ENCODE measurements around the gene PCDHGA5.
A peak's percentile ranks its signal among the peaks of the same experiment; 100 is the strongest.

PCDHGA5 gene

DNA sequence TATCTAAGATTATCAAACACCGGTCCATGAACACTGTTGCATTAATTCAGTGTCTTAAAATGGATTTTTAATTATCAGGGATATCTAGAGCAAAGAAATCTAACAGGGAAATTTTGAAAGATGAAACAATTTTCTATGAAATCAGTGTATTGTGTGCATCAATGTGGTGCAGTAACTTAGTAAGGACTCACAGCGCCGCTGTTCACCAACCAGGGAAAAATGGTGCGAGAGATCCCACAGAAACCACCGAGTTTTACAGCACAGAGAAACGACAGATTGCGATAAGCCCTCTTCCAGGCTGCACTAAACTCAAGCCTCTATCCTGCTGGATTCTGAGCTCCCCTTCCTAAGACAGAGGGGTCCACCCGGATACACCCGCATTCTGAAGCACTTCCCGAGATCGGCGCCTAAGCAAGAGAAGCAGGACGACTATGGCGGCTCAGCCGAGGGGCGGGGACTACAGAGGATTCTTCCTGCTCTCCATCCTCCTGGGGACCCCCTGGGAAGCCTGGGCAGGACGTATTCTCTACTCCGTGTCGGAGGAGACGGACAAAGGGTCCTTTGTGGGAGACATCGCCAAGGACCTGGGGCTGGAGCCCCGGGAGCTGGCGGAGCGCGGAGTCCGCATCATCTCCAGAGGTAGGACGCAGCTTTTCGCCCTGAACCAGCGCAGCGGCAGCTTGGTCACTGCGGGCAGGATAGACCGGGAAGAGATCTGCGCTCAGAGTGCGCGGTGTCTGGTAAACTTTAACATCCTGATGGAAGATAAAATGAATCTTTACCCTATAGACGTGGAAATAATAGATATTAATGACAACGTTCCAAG, 18.7 kb downstream of the PCDHGA5 start, which contains the start of gene PCDHGA7:
Gene PCDHGA7, plus strand, starts transcription at position 274 of the 826 bp plus-strand sequence. Its CDS starts 158 bp downstream, at position 432.
- no peak for DNase-seq (ENCODE audit: low read depth)
- no peak within 1 kb of the TSS for H3K4me3 ChIP-seq (ENCODE audit: low read depth, low read length)
- TF ChIP-seq, protein P1, sequence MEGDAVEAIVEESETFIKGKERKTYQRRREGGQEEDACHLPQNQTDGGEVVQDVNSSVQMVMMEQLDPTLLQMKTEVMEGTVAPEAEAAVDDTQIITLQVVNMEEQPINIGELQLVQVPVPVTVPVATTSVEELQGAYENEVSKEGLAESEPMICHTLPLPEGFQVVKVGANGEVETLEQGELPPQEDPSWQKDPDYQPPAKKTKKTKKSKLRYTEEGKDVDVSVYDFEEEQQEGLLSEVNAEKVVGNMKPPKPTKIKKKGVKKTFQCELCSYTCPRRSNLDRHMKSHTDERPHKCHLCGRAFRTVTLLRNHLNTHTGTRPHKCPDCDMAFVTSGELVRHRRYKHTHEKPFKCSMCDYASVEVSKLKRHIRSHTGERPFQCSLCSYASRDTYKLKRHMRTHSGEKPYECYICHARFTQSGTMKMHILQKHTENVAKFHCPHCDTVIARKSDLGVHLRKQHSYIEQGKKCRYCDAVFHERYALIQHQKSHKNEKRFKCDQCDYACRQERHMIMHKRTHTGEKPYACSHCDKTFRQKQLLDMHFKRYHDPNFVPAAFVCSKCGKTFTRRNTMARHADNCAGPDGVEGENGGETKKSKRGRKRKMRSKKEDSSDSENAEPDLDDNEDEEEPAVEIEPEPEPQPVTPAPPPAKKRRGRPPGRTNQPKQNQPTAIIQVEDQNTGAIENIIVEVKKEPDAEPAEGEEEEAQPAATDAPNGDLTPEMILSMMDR (IDR thresholded peaks at IDR 0.05; ENCODE audit: insufficient read depth, low read depth, low read length, missing control alignments): no peak

DNA sequence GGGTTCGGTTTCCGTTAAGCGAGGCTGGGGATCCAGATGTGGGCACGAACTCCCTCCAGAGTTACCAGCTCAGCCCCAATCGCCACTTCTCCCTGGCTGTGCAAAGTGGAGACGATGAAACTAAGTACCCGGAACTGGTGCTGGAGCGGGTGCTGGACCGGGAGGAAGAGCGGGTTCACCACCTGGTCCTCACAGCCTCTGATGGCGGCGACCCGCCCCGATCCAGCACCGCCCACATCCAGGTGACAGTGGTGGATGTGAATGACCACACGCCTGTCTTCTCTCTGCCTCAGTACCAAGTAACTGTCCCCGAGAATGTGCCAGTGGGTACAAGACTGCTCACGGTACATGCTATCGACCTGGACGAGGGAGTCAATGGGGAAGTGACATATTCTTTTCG, 19.4 kb downstream of the PCDHGA5 start:
- no peak for DNase-seq (ENCODE audit: low read depth)
- TF ChIP-seq, protein P1 (IDR thresholded peaks at IDR 0.05; ENCODE audit: insufficient read depth, low read depth, low read length, missing control alignments): no peak
- no peak overlapping the region for H3K4me3 ChIP-seq (ENCODE audit: low read depth, low read length)

DNA sequence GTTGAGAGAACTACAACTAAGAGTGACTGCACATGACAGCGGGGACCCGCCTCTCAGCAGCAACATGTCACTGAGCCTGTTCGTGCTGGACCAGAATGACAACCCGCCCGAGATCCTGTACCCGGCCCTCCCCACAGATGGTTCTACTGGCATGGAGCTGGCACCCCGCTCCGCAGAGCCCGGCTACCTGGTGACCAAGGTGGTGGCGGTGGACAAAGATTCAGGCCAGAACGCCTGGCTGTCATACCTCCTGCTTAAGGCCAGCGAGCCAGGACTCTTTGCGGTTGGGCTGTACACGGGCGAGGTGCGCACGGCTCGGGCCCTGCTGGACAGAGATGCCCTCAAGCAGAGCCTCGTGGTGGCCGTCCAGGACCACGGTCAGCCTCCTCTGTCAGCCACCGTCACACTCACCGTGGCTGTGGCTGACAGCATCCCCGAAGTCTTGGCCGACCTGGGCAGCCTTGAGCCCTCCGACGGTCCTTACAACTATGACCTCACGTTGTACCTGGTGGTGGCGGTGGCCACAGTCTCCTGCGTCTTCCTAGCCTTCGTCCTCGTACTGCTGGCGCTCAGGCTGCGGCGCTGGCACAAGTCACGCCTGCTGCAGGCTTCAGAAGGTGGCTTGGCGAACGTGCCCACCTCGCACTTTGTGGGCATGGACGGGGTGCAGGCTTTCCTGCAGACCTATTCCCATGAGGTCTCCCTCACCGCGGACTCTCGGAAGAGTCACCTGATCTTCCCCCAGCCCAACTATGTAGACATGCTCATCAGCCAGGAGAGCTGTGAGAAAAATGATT, 20.7 kb downstream of the PCDHGA5 start:
- no peak for DNase-seq (ENCODE audit: low read depth)
- TF ChIP-seq, protein P1 (IDR thresholded peaks at IDR 0.05; ENCODE audit: insufficient read depth, low read depth, low read length, missing control alignments): no peak
- H3K4me3 ChIP-seq (ENCODE audit: low read depth, low read length): no peak overlapping the region

DNA sequence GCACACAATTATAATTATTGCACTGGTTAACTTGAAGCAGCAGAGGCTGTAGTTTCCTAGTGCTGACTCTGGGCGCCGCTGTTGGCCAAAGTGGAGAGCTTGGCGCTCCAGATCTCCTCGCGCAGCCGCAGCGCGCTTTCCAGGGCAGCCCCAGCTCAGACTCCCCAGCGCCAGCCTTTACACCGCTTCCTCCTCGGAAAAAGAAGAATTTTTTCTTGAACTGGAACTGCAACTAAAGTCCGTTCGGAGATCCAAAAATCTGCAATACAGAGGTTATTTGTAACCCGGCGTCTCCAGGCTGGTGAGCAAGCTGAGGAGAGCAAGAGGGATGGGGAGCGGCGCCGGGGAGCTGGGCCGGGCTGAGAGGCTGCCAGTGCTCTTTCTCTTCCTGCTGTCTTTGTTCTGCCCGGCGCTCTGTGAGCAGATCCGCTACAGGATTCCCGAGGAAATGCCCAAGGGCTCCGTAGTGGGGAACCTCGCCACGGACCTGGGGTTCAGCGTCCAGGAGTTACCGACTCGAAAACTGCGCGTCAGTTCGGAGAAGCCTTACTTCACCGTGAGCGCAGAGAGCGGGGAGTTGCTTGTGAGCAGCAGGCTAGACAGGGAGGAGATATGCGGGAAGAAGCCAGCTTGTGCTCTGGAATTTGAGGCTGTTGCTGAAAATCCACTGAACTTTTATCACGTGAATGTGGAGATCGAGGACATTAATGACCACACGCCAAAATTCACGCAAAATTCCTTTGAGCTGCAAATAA, 23.8 kb downstream of the PCDHGA5 start, which contains the start of gene PCDHGB4:
Gene PCDHGB4, plus strand, starts transcription at position 142 of the 755 bp plus-strand sequence. Its CDS starts 187 bp downstream, at position 329.
- DNase-seq (ENCODE audit: low read depth): peak; percentile 65
- peak within 1 kb of the TSS; percentile 48 for H3K4me3 ChIP-seq (ENCODE audit: low read depth, low read length)
- TF ChIP-seq, protein P1 (IDR thresholded peaks at IDR 0.05; ENCODE audit: insufficient read depth, low read depth, low read length, missing control alignments): peak; percentile 55

DNA sequence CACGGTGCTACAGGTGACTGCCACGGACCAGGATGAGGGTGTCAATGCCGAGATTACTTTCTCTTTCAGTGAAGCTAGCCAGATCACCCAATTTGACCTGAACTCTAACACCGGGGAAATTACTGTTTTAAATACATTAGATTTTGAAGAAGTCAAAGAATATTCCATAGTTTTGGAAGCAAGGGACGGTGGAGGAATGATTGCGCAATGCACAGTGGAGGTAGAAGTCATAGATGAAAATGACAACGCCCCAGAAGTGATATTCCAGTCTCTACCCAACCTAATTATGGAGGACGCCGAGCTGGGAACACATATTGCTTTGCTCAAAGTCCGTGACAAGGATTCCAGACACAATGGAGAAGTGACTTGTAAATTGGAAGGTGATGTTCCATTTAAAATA, 24.7 kb downstream of the PCDHGA5 start:
- no peak overlapping the region for H3K4me3 ChIP-seq (ENCODE audit: low read depth, low read length)
- TF ChIP-seq, protein P1 (IDR thresholded peaks at IDR 0.05; ENCODE audit: insufficient read depth, low read depth, low read length, missing control alignments): no peak
- DNase-seq (ENCODE audit: low read depth): no peak
